Thoracic aorta (tissue), 2 donors: Measurements from ENCODE around the gene MTRF1. TPM values are rescaled to one million over a fixed set of nuclear protein-coding genes. Genes with fewer than 3 reads are reported as not detected.

Source experiments
- ATAC-seq: fragments of 150-250 bp; one replicate; pipeline ENCODE4 v1.8.0; 2017; ENCODE audit warnings: low read depth; ENCODE audit not compliant: insufficient number of reproducible peaks, low FRiP score
- DNase-seq: peaks from one replicate; pipeline ENCODE4 v3.0.0-alpha.2; 2020; ENCODE audit warnings: low spot score
- H3K27ac ChIP-seq, 2 donors: fragments of 200-600 bp; sonication (generic); 1 replicate in 1 of 2; 2 replicates in 1 of 2; pipeline ENCODE4 v1.5.1; 2016; ENCODE audit warnings: mild to moderate bottlenecking in 2 of 2, moderate library complexity in 2 of 2
- H3K27me3 ChIP-seq: fragments of 200-600 bp; sonication (generic); replicated peaks from 2 replicates; pipeline ENCODE4 v1.6.0; 2016; ENCODE audit warnings: mild to moderate bottlenecking; ENCODE audit not compliant: insufficient read depth
- H3K36me3 ChIP-seq: fragments of 200-600 bp; sonication (generic); one replicate; pipeline ENCODE4 v1.5.1; 2016
- H3K4me1 ChIP-seq, 2 donors: fragments of 200-600 bp; sonication (generic); 1 replicate in 1 of 2; 2 replicates in 1 of 2; pipeline versions ENCODE4 v1.5.1 to v1.6.0; 2016; ENCODE audit warnings: low read depth in 2 of 2, mild to moderate bottlenecking in 1 of 2; ENCODE audit not compliant: control insufficient read depth in 1 of 2
- H3K4me3 ChIP-seq: fragments of 200-600 bp; sonication (generic); 2 replicates; pipeline ENCODE4 v1.5.1; 2016; ENCODE audit warnings: mild to moderate bottlenecking
- H3K9me3 ChIP-seq: fragments of 200-600 bp; sonication (generic); 2 replicates; pipeline ENCODE4 v1.5.1; 2016
- CTCF ChIP-seq: fragments of 200-600 bp; sonication (generic); IDR thresholded peaks from one replicate; pipeline ENCODE4 v1.5.1; 2019; ENCODE audit warnings: antibody characterized with exemption
- total RNA-seq, 2 donors: library from RNA; depleted of rRNA; stranded (reverse); fragments of >200 nt; gene quantifications; one replicate each; pipeline versions ENCODE4 v1.1.0 to v1.2.3, GENCODE V29; 2016

MTRF1 gene
- total RNA-seq, 2 donors from 2014 or later, result 2.3 to 13.9 TPM

GRCh38 chr13:41193469-41193868 is 69.9 kb downstream of the MTRF1 start:
- no peak for DNase-seq
- Histone ChIP-seq H3K4me3 (peak overlapping the region; percentile 71), H3K4me1 (peaks cover 4 to 26% of the 10 kb centered on the region in 2 donors), H3K27ac (no peak overlapping the region), H3K27me3 (no peaks in the 10 kb centered on the region), H3K36me3 (no peaks in the 10 kb centered on the region), H3K9me3 (no peaks in the 10 kb centered on the region)
- no peak for ATAC-seq
- TF ChIP-seq CTCF, result no peak

GRCh38 chr13:41188584-41188983 is 74.8 kb downstream of the MTRF1 start:
- no peak overlapping the region for H3K4me3 ChIP-seq
- no peak for TF ChIP-seq CTCF

GRCh38 chr13:41186481-41186880 is 76.9 kb downstream of the MTRF1 start:
- Histone ChIP-seq H3K4me3 (no peak overlapping the region), H3K27ac (no peak overlapping the region), H3K4me1 (peaks cover 0 to 4% of the 10 kb centered on the region in 2 donors), H3K9me3 (no peaks in the 10 kb centered on the region), H3K36me3 (no peaks in the 10 kb centered on the region), H3K27me3 (no peaks in the 10 kb centered on the region)
- ATAC-seq (no peak), DNase-seq (no peak)
- TF ChIP-seq CTCF, result no peak

More at GRCh38 chr13:41188584-41188983, 74.8 kb downstream of the MTRF1 start:
- no peak for ATAC-seq
- H3K9me3 ChIP-seq, result no peaks in the 10 kb centered on the region
- H3K27ac ChIP-seq, result no peak overlapping the region
- no peaks in the 10 kb centered on the region for H3K27me3 ChIP-seq
- H3K36me3 ChIP-seq, result no peaks in the 10 kb centered on the region
- peaks cover 2 to 22% of the 10 kb centered on the region in 2 donors for H3K4me1 ChIP-seq
- DNase-seq, result no peak

GRCh38 chr13:41182231-41182630 is 81.1 kb downstream of the MTRF1 start:
- no peak for TF ChIP-seq CTCF
- H3K9me3 ChIP-seq, result no peaks in the 10 kb centered on the region
- ATAC-seq (no peak), DNase-seq (no peak)
- no peak overlapping the region for H3K27ac ChIP-seq
- H3K4me1 ChIP-seq, result no peaks in the 10 kb centered on the region
- no peaks in the 10 kb centered on the region for H3K27me3 ChIP-seq
- H3K36me3 ChIP-seq, result no peaks in the 10 kb centered on the region
- no peak overlapping the region for H3K4me3 ChIP-seq

GRCh38 chr13:41179593-41180250 is 83.7 kb downstream of the MTRF1 start:
- Histone ChIP-seq H3K36me3 (no peaks in the 10 kb centered on the region), H3K9me3 (peaks cover 3% of the 10 kb centered on the region), H3K4me3 (no peak overlapping the region), H3K4me1 (no peaks in the 10 kb centered on the region), H3K27ac (no peak overlapping the region), H3K27me3 (no peaks in the 10 kb centered on the region)
- ATAC-seq (no peak), DNase-seq (no peak)
- TF ChIP-seq CTCF, result no peak
